HCT116 (cell line): ENCODE results near the gene CPEB3. TPM values are rescaled to one million over a fixed set of nuclear protein-coding genes. Genes with fewer than 3 reads are reported as not detected.

Experiments used
- ATAC-seq: fragments of 200-7000 bp; cut with Tn5 transposase; 2 replicates; pipeline ENCODE4 v1.9.1; 2020; ENCODE audit warnings: mild to moderate bottlenecking, moderate library complexity
- BruUV-seq: library from RNA; stranded (reverse); fragments of 400-500 nt; replicated peaks from 2 replicates; lab custom pipeline; 2021; lab: Mats Ljungman, UMichigan
- CTCF ChIA-PET: fragments of 300-600 bp; sonication (Branson Sonifier 250); formaldehyde crosslinking; loops from one replicate; lab custom pipeline; 2021; ENCODE audit warnings: antibody characterized with exemption; lab: Charles Lee
- POLR2A ChIA-PET: fragments of 300-600, 350-600 bp; sonication (Branson Sonifier 250); formaldehyde crosslinking; loops from one replicate; lab custom pipeline; 2021; ENCODE audit warnings: antibody characterized with exemption; lab: Charles Lee
- RAD21 ChIA-PET, 2 experiments: fragments of 300-600 bp; sonication (Branson Sonifier 250); formaldehyde crosslinking; loops; one replicate each; lab custom pipeline; 2023; ENCODE audit warnings: low total read pairs in 2 of 2; ENCODE audit not compliant: uncharacterized antibody in 2 of 2, unreplicated experiment in 2 of 2, low non-redundant PET in 1 of 2; lab: Charles Lee
- DNase-seq: peaks from one replicate; pipeline ENCODE4 v3.0.0-alpha.2; 2010; ENCODE audit warnings: low read depth, low spot score
- H2AFZ ChIP-seq: fragments of 200-600 bp; shearing (Covaris generic), sonication (generic); 2 replicates; pipeline ENCODE4 v1.6.1; 2017; ENCODE audit warnings: low read depth, mixed run types, mixed read lengths, antibody characterized with exemption, low read length; ENCODE audit not compliant: poor library complexity, severe bottlenecking
- H3K27ac ChIP-seq: 2 replicates; pipeline ENCODE4 v1.5.1; 2012; ENCODE audit warnings: low read depth, low read length
- H3K27me3 ChIP-seq: fragments of 200-600 bp; sonication (generic); 2 replicates; pipeline ENCODE4 v1.6.1; 2016; ENCODE audit warnings: mixed run types, low read length, mixed read lengths; ENCODE audit not compliant: insufficient read depth
- H3K36me3 ChIP-seq, 2 experiments: fragments of 200-500 bp in 1 of 2; fragments of 200-600 bp in 1 of 2; sonication (Bioruptor generic) in 1 of 2; sonication (generic) in 1 of 2; 2 replicates each; pipeline versions ENCODE4 v1.5.1 to v1.6.1; 2014 to 2016; ENCODE audit warnings: low read length in 2 of 2, inconsistent platforms in 1 of 2, mixed read lengths in 1 of 2, mixed run types in 1 of 2; ENCODE audit not compliant: insufficient read depth in 2 of 2, control insufficient read depth in 1 of 2
- H3K4me1 ChIP-seq, 2 experiments: fragments of 200-600 bp in 1 of 2; sonication (generic) in 1 of 2; 2 replicates each; pipeline versions ENCODE4 v1.5.1 to v1.6.1; 2012 to 2017; ENCODE audit warnings: low read length in 2 of 2, inconsistent platforms in 1 of 2, mild to moderate bottlenecking in 1 of 2, mixed read lengths in 1 of 2, mixed run types in 1 of 2, moderate library complexity in 1 of 2; ENCODE audit not compliant: insufficient read depth in 2 of 2, control insufficient read depth in 1 of 2
- H3K4me2 ChIP-seq: fragments of 200-600 bp; sonication (generic); 2 replicates; pipeline ENCODE4 v1.6.1; 2017; ENCODE audit warnings: mixed run types, low read length, mixed read lengths
- H3K4me3 ChIP-seq, 2 experiments: fragments of 200-600 bp in 1 of 2; sonication (generic) in 1 of 2; replicated peaks in 1 of 2; 2 replicates each; pipeline ENCODE4 v1.5.1; 2011 to 2016; ENCODE audit warnings: low read length in 2 of 2, control low read depth in 1 of 2, low read depth in 1 of 2, mild to moderate bottlenecking in 1 of 2, mixed read lengths in 1 of 2, mixed run types in 1 of 2
- H3K79me2 ChIP-seq: fragments of 200-600 bp; sonication (generic); 2 replicates; pipeline ENCODE4 v1.6.1; 2017; ENCODE audit warnings: mild to moderate bottlenecking, mixed run types, low read length, moderate library complexity, mixed read lengths; ENCODE audit not compliant: insufficient read depth
- H3K9ac ChIP-seq: fragments of 200-600 bp; sonication (generic); 2 replicates; pipeline ENCODE4 v1.6.1; 2016; ENCODE audit warnings: low read length, mixed read lengths
- H3K9me2 ChIP-seq: fragments of 200-600 bp; sonication (generic), shearing (Covaris generic); 2 replicates; pipeline ENCODE4 v1.6.1; 2017; ENCODE audit warnings: mixed run types, mild to moderate bottlenecking, moderate library complexity; ENCODE audit not compliant: insufficient read depth
- H3K9me3 ChIP-seq, 2 experiments: fragments of 200-500 bp in 1 of 2; fragments of 200-600 bp in 1 of 2; sonication (Bioruptor generic) in 1 of 2; sonication (generic) in 1 of 2; 2 replicates each; pipeline ENCODE4 v1.6.1; 2014 to 2017; ENCODE audit warnings: low read length in 2 of 2, mixed read lengths in 2 of 2, inconsistent platforms in 1 of 2, low read depth in 1 of 2, mild to moderate bottlenecking in 1 of 2, mixed run types in 1 of 2, moderate library complexity in 1 of 2; ENCODE audit not compliant: control insufficient read depth in 1 of 2, insufficient read depth in 1 of 2
- H4K20me1 ChIP-seq: fragments of 200-600 bp; sonication (generic), shearing (Covaris generic); 2 replicates; pipeline ENCODE4 v1.6.1; 2017; ENCODE audit warnings: mixed run types, mild to moderate bottlenecking, moderate library complexity; ENCODE audit not compliant: insufficient read depth
- EGR1 ChIP-seq: IDR thresholded peaks from 2 replicates; pipeline ENCODE4 v1.6.1; 2012; ENCODE audit warnings: low read depth
- ELF1 ChIP-seq: IDR thresholded peaks from 2 replicates; pipeline ENCODE4 v1.6.1; 2012; ENCODE audit warnings: low read depth, borderline replicate concordance
- EZH2 ChIP-seq: fragments of 200-600 bp; sonication (generic); IDR thresholded peaks from 2 replicates; pipeline ENCODE4 v1.6.1; 2017; ENCODE audit warnings: antibody characterized with exemption, mixed run types
- FOSL1 ChIP-seq: IDR thresholded peaks from 2 replicates; pipeline ENCODE4 v1.6.1; 2012; ENCODE audit warnings: low read depth
- SP1 ChIP-seq: IDR thresholded peaks from 2 replicates; pipeline ENCODE4 v1.6.1; 2012; ENCODE audit warnings: low read depth
- SRF ChIP-seq: IDR thresholded peaks from 2 replicates; pipeline ENCODE4 v1.6.1; 2012; ENCODE audit warnings: low read depth
- YY1 ChIP-seq: IDR thresholded peaks from 2 replicates; pipeline ENCODE4 v1.6.1; 2011; ENCODE audit warnings: low read length, low read depth, moderate library complexity, mild to moderate bottlenecking; ENCODE audit not compliant: insufficient replicate concordance; ENCODE audit errors: extremely low read depth
- ZFX ChIP-seq: fragments of 450-650 bp; IDR thresholded peaks from 2 replicates; pipeline ENCODE4 v1.6.1; 2017
- ZNF274 ChIP-seq: fragments of 200-500 bp; sonication (Bioruptor generic); IDR thresholded peaks from 2 replicates; pipeline ENCODE4 v1.6.1; 2014; ENCODE audit warnings: mild to moderate bottlenecking, low read depth, low read length, inconsistent platforms
- intact Hi-C: fragments of 100-400 bp; cut with micrococcal nuclease; formaldehyde crosslinking; loops from 2 replicates; pipeline ENCODE4 v1.10.0; 2022
- total RNA-seq: library from RNA; stranded (reverse); gene quantifications from one replicate; pipeline ENCODE4 v1.2.1, GENCODE V29; 2021; ENCODE audit not compliant: unreplicated experiment
- TF ChIP-seq, protein P1 (sequence below): IDR thresholded peaks from 2 replicates; pipeline ENCODE4 v1.6.1; 2012
- TF ChIP-seq, protein P2 (sequence below), 3 experiments: fragments of 200-600 bp in 1 of 3; sonication (generic) in 1 of 3; IDR thresholded peaks in 2 of 3; conservative IDR thresholded peaks in 1 of 3; 2 replicates each; pipeline ENCODE4 v1.5.1; 2012 to 2017; ENCODE audit warnings: low read depth in 2 of 3, low read length in 2 of 3, antibody characterized with exemption in 1 of 3, borderline replicate concordance in 1 of 3, control low read depth in 1 of 3, mild to moderate bottlenecking in 1 of 3, mixed read lengths in 1 of 3, mixed run types in 1 of 3, moderate library complexity in 1 of 3; ENCODE audit not compliant: insufficient read depth in 1 of 3

The CPEB3 gene
- total RNA-seq, 1 experiment from 2014 or later = 3.0 TPM

- Histone ChIP-seq H3K4me2 (no peak overlapping the region), H3K27me3 (no peaks in the 10 kb centered on the region), H3K9me2 (no peaks in the 10 kb centered on the region), H3K27ac (no peak overlapping the region), H3K9me3 (no peaks in the 10 kb centered on the region), H4K20me1 (no peaks in the 10 kb centered on the region), H2AFZ (no peak overlapping the region), H3K9ac (no peak overlapping the region), H3K36me3 (no peaks in the 10 kb centered on the region), H3K4me1 (peaks cover 6 to 13% of the 10 kb centered on the region in 2 experiments; a peak in 3 of 4 replicates), H3K4me3 (no peak overlapping the region), H3K79me2 (no peaks in the 10 kb centered on the region)
- ATAC-seq (no peak), DNase-seq (no peak)
- TF ChIP-seq, protein P1, sequence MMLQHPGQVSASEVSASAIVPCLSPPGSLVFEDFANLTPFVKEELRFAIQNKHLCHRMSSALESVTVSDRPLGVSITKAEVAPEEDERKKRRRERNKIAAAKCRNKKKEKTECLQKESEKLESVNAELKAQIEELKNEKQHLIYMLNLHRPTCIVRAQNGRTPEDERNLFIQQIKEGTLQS = no peak
- TF ChIP-seq SRF (no peak), ZNF274 (no peak), EGR1 (no peak)
- CTCF ChIA-PET = no interaction called here
- POLR2A ChIA-PET = no interaction called here
- RAD21 ChIA-PET = no interaction called here
- intact Hi-C loops = no loop called here
- no TSS peak for BruUV-seq
Observed at GRCh38 chr10:92268748-92269147, 22.1 kb downstream of the CPEB3 start.

DNA sequence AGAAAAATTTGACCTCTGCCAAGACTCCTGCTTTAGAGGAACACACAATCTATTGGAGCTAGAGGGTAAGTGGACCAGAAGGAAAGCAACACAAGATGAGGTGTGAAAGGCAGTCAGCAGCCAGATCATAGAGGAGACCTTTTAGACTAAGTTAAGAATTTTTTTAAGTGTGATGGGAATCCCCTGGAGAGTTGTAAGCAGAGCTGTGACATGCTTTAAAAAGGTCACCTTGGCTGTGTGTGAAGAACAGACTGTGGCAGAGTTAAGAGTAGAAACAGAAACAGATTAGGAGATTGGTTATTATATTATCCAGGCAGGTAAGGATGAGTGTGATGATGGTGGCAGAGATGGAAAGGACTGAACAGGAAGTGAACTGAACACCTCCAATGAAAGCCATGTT lies 23.5 kb downstream of the CPEB3 start:
- H2AFZ ChIP-seq = no peak overlapping the region
- H3K36me3 ChIP-seq = no peaks in the 10 kb centered on the region
- CTCF ChIA-PET = no interaction called here
- RAD21 ChIA-PET = no interaction called here
- DNase-seq (no peak), ATAC-seq (no peak)
- no peak overlapping the region for H3K4me3 ChIP-seq
- H3K9me2 ChIP-seq = no peaks in the 10 kb centered on the region
- no peak overlapping the region for H3K9ac ChIP-seq
- H3K9me3 ChIP-seq = no peaks in the 10 kb centered on the region
- no peaks in the 10 kb centered on the region for H3K27me3 ChIP-seq
- no peaks in the 10 kb centered on the region for H4K20me1 ChIP-seq
- no peak for TF ChIP-seq FOSL1
- TF ChIP-seq ELF1 = no peak
- TF ChIP-seq SP1 = no peak
- no peak for TF ChIP-seq EZH2
- TF ChIP-seq ZFX = no peak
- TF ChIP-seq, protein P2, sequence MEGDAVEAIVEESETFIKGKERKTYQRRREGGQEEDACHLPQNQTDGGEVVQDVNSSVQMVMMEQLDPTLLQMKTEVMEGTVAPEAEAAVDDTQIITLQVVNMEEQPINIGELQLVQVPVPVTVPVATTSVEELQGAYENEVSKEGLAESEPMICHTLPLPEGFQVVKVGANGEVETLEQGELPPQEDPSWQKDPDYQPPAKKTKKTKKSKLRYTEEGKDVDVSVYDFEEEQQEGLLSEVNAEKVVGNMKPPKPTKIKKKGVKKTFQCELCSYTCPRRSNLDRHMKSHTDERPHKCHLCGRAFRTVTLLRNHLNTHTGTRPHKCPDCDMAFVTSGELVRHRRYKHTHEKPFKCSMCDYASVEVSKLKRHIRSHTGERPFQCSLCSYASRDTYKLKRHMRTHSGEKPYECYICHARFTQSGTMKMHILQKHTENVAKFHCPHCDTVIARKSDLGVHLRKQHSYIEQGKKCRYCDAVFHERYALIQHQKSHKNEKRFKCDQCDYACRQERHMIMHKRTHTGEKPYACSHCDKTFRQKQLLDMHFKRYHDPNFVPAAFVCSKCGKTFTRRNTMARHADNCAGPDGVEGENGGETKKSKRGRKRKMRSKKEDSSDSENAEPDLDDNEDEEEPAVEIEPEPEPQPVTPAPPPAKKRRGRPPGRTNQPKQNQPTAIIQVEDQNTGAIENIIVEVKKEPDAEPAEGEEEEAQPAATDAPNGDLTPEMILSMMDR (IDR thresholded peaks at IDR 0.05 in 2 of 3, conservative IDR thresholded peaks at IDR 0.05 in 1 of 3; ENCODE audit: borderline replicate concordance in 1 of 3, insufficient read depth in 1 of 3, low read depth in 2 of 3, low read length in 2 of 3) = no peak
- no peak for TF ChIP-seq YY1
- intact Hi-C loops = no loop called here
- H3K4me2 ChIP-seq = no peak overlapping the region
- H3K4me1 ChIP-seq = peaks cover 11 to 20% of the 10 kb centered on the region in 2 experiments; a peak in 3 of 4 replicates
- H3K27ac ChIP-seq = no peak overlapping the region
- BruUV-seq = no TSS peak
- H3K79me2 ChIP-seq = no peaks in the 10 kb centered on the region
- POLR2A ChIA-PET = no interaction called here
